ENCODE results near the gene ACSF3.

DNA sequence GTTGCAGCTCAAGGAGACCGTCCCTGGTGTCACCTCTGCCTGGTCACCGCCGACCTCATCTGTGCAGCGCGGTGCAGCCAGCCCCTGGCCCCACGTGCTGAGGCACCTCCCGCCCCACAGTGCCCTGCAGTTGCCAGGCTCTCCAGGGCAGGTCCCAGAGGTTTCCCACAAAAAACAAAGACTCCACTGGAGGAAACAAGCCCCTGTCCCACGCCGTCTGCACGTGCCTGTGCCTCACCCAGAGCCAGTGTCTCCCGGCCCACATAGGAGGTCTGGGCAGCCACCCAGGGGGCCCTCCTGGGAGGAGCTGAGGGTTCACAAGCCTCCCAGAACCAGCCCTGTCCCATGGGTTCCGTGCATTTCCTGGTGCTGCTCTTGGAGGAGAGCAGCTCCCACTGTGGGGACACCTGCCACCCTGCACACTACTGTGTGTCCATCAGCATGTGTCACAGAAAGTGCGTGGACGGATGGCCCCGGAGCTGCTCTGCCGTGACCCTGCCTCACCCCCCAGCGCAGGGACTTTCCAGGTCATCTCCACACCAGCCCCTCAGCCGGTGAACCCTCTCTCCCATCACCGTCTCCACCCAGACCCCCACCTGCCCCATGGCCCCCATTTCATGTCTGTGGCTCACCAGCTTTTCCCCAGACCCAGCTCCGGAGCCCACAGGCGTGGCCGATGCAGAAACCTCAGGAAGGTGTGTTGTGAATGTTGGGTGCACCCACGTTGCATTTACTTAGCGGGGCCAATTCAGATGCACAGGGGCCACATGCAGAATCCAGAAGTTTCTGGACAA, 60.9 kb downstream of the ACSF3 start:
- TF ChIP-seq, protein P1, sequence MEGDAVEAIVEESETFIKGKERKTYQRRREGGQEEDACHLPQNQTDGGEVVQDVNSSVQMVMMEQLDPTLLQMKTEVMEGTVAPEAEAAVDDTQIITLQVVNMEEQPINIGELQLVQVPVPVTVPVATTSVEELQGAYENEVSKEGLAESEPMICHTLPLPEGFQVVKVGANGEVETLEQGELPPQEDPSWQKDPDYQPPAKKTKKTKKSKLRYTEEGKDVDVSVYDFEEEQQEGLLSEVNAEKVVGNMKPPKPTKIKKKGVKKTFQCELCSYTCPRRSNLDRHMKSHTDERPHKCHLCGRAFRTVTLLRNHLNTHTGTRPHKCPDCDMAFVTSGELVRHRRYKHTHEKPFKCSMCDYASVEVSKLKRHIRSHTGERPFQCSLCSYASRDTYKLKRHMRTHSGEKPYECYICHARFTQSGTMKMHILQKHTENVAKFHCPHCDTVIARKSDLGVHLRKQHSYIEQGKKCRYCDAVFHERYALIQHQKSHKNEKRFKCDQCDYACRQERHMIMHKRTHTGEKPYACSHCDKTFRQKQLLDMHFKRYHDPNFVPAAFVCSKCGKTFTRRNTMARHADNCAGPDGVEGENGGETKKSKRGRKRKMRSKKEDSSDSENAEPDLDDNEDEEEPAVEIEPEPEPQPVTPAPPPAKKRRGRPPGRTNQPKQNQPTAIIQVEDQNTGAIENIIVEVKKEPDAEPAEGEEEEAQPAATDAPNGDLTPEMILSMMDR (IDR thresholded peaks at IDR 0.05) = no peak
- TF ChIP-seq EZH2 (IDR thresholded peaks at IDR 0.05) = no peak

Measured in neural progenitor cell (in vitro differentiated cells).